SK-N-SH treated with all-trans-retinoic acid at 6 μM for 48 hours (cell line): ENCODE results near the gene CREBBP.

ENCODE experiments used
- ATAC-seq: fragments of 200-7000 bp; cut with Tn5 transposase; 3 replicates; pipeline ENCODE4 v1.9.1; 2020; ENCODE audit warnings: mild to moderate bottlenecking, moderate library complexity
- BACH2 ChIP-seq: fragments of 250-450 bp; sonication (Bioruptor Pico); IDR thresholded peaks from 2 replicates; pipeline ENCODE4 v1.9.0; 2021; ENCODE audit warnings: mild to moderate bottlenecking, borderline replicate concordance
- CSDC2 ChIP-seq: fragments of 250-450 bp; sonication (Bioruptor Pico); IDR thresholded peaks from 2 replicates; pipeline ENCODE4 v1.5.0; 2020; ENCODE audit warnings: mild to moderate bottlenecking, moderate library complexity
- ESRRG ChIP-seq: fragments of 250-450 bp; sonication (Bioruptor Pico); IDR thresholded peaks from 2 replicates; pipeline ENCODE4 v1.6.1; 2021; ENCODE audit warnings: mild to moderate bottlenecking
- GLIS3 ChIP-seq: fragments of 250-450 bp; sonication (Bioruptor Pico); IDR thresholded peaks from 2 replicates; pipeline ENCODE4 v1.5.0; 2020; ENCODE audit warnings: mild to moderate bottlenecking, moderate library complexity
- ISL1 ChIP-seq: fragments of 250-450 bp; sonication (Bioruptor Pico); IDR thresholded peaks from 2 replicates; pipeline ENCODE4 v2.1.2; 2022; ENCODE audit warnings: mild to moderate bottlenecking, moderate library complexity
- OSR1 ChIP-seq: fragments of 250-450 bp; sonication (Bioruptor Pico); IDR thresholded peaks from 2 replicates; pipeline ENCODE4 v1.8.0; 2022; ENCODE audit warnings: moderate library complexity, mild to moderate bottlenecking, inconsistent platforms
- POU6F1 ChIP-seq: fragments of 250-450 bp; sonication (Bioruptor Pico); IDR thresholded peaks from 2 replicates; pipeline ENCODE4 v1.8.0; 2021; ENCODE audit warnings: low read depth, mild to moderate bottlenecking, moderate library complexity, borderline replicate concordance
- PPARA ChIP-seq: fragments of 250-450 bp; sonication (Bioruptor Pico); IDR thresholded peaks from 2 replicates; pipeline ENCODE4 v1.5.0; 2020; ENCODE audit warnings: mild to moderate bottlenecking, borderline replicate concordance
- RARB ChIP-seq: fragments of 250-450 bp; sonication (Bioruptor Pico); IDR thresholded peaks from 2 replicates; pipeline ENCODE4 v1.8.0; 2021; ENCODE audit warnings: mild to moderate bottlenecking, moderate library complexity
- SNAI2 ChIP-seq: fragments of 250-450 bp; sonication (Bioruptor Pico); IDR thresholded peaks from 2 replicates; pipeline ENCODE4 v1.5.0; 2020; ENCODE audit warnings: mild to moderate bottlenecking, moderate library complexity
- TOX ChIP-seq: fragments of 250-450 bp; sonication (Bioruptor Pico); IDR thresholded peaks from 2 replicates; pipeline ENCODE4 v1.8.0; 2021; ENCODE audit warnings: mild to moderate bottlenecking, moderate library complexity, borderline replicate concordance
- ZC3H10 ChIP-seq: fragments of 250-450 bp; sonication (Bioruptor Pico); IDR thresholded peaks from 2 replicates; pipeline ENCODE4 v1.5.1; 2021; ENCODE audit warnings: mild to moderate bottlenecking, moderate library complexity
- ZFP3 ChIP-seq: fragments of 250-450 bp; sonication (Bioruptor Pico); IDR thresholded peaks from 2 replicates; pipeline ENCODE4 v1.5.0; 2020; ENCODE audit warnings: mild to moderate bottlenecking, moderate library complexity
- ZNF565 ChIP-seq: fragments of 450-650 bp; formaldehyde crosslinking; conservative IDR thresholded peaks from 2 replicates; pipeline ENCODE4 v1.5.0; 2020; ENCODE audit warnings: low read depth, mild to moderate bottlenecking, moderate library complexity
- ZNF8 ChIP-seq: fragments of 450-650 bp; formaldehyde crosslinking; IDR thresholded peaks from 2 replicates; pipeline ENCODE4 v1.5.0; 2020; ENCODE audit warnings: mild to moderate bottlenecking, moderate library complexity
- TF ChIP-seq, protein P1 (sequence below): fragments of 250-450 bp; sonication (Bioruptor Pico); IDR thresholded peaks from 2 replicates; pipeline ENCODE4 v1.5.0; 2020; ENCODE audit warnings: mild to moderate bottlenecking, moderate library complexity
- TF ChIP-seq, protein P2 (sequence below): fragments of 250-450 bp; sonication (Bioruptor Pico); IDR thresholded peaks from 2 replicates; pipeline ENCODE4 v1.8.0; 2020; ENCODE audit warnings: mild to moderate bottlenecking, moderate library complexity, borderline replicate concordance
- TF ChIP-seq, protein P3 (sequence below): fragments of 250-450 bp; sonication (Bioruptor Pico); IDR thresholded peaks from 2 replicates; pipeline ENCODE4 v1.5.1; 2021; ENCODE audit warnings: mild to moderate bottlenecking, moderate library complexity

Gene CREBBP

GRCh38 chr16:3735541-3735940, 145.0 kb downstream of the CREBBP start:
- TF ChIP-seq ISL1 (CRISPR knock-in tag) (no peak), BACH2 (CRISPR knock-in tag) (no peak), POU6F1 (CRISPR knock-in tag) (no peak), ZNF8 (CRISPR knock-in tag) (no peak), RARB (no peak), OSR1 (CRISPR knock-in tag) (no peak), TOX (no peak), SNAI2 (CRISPR knock-in tag) (no peak), PPARA (CRISPR knock-in tag) (no peak), ESRRG (no peak), ZNF565 (no peak), GLIS3 (CRISPR knock-in tag) (no peak), ZFP3 (CRISPR knock-in tag) (no peak)
- TF ChIP-seq, protein P1, sequence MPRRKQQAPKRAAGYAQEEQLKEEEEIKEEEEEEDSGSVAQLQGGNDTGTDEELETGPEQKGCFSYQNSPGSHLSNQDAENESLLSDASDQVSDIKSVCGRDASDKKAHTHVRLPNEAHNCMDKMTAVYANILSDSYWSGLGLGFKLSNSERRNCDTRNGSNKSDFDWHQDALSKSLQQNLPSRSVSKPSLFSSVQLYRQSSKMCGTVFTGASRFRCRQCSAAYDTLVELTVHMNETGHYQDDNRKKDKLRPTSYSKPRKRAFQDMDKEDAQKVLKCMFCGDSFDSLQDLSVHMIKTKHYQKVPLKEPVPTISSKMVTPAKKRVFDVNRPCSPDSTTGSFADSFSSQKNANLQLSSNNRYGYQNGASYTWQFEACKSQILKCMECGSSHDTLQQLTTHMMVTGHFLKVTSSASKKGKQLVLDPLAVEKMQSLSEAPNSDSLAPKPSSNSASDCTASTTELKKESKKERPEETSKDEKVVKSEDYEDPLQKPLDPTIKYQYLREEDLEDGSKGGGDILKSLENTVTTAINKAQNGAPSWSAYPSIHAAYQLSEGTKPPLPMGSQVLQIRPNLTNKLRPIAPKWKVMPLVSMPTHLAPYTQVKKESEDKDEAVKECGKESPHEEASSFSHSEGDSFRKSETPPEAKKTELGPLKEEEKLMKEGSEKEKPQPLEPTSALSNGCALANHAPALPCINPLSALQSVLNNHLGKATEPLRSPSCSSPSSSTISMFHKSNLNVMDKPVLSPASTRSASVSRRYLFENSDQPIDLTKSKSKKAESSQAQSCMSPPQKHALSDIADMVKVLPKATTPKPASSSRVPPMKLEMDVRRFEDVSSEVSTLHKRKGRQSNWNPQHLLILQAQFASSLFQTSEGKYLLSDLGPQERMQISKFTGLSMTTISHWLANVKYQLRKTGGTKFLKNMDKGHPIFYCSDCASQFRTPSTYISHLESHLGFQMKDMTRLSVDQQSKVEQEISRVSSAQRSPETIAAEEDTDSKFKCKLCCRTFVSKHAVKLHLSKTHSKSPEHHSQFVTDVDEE, result no peak
- TF ChIP-seq, protein P2, sequence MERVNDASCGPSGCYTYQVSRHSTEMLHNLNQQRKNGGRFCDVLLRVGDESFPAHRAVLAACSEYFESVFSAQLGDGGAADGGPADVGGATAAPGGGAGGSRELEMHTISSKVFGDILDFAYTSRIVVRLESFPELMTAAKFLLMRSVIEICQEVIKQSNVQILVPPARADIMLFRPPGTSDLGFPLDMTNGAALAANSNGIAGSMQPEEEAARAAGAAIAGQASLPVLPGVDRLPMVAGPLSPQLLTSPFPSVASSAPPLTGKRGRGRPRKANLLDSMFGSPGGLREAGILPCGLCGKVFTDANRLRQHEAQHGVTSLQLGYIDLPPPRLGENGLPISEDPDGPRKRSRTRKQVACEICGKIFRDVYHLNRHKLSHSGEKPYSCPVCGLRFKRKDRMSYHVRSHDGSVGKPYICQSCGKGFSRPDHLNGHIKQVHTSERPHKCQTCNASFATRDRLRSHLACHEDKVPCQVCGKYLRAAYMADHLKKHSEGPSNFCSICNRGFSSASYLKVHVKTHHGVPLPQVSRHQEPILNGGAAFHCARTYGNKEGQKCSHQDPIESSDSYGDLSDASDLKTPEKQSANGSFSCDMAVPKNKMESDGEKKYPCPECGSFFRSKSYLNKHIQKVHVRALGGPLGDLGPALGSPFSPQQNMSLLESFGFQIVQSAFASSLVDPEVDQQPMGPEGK (CRISPR knock-in tag), result no peak
- TF ChIP-seq, protein P3, sequence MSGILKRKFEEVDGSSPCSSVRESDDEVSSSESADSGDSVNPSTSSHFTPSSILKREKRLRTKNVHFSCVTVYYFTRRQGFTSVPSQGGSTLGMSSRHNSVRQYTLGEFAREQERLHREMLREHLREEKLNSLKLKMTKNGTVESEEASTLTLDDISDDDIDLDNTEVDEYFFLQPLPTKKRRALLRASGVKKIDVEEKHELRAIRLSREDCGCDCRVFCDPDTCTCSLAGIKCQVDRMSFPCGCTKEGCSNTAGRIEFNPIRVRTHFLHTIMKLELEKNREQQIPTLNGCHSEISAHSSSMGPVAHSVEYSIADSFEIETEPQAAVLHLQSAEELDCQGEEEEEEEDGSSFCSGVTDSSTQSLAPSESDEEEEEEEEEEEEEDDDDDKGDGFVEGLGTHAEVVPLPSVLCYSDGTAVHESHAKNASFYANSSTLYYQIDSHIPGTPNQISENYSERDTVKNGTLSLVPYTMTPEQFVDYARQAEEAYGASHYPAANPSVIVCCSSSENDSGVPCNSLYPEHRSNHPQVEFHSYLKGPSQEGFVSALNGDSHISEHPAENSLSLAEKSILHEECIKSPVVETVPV, result no peak
- no peak for ATAC-seq

DNA sequence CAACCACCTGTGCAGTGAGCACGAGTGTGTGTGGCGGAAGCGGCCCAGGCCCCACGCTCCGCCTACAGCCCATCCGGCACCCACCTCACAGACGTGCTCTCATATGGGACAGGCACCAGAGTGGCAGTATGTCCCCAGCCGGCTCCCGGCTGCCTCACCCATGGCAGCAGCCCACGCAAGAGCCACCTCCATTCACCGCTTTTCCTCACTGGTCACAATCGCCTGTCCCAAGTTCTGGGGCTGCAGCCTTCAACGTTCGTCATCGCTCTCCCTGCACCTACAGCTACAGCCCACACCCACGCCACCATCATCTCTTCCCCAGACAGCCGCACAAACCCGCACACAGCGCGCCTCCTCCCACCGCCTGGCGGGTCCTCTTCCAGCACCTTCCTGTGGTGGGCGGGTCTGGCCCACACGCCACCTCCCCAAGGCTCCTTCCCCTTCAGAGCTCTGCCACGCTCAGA, 145.7 kb downstream of the CREBBP start:
- no peak for TF ChIP-seq ZNF8 (CRISPR knock-in tag)
- no peak for TF ChIP-seq TOX
- no peak for TF ChIP-seq ZNF565
- no peak for TF ChIP-seq CSDC2 (CRISPR knock-in tag)
- no peak for TF ChIP-seq GLIS3 (CRISPR knock-in tag)
- TF ChIP-seq ZC3H10 (CRISPR knock-in tag), result no peak
- TF ChIP-seq, protein P3, result no peak
- TF ChIP-seq, protein P1, result no peak
- ATAC-seq, result no peak
